Measurements from ENCODE around the gene ANO8.
"Not testable (repeated sequence)": the region's sequence is repeated elsewhere in the genome, so short reads cannot be mapped to it uniquely, and the experiment has no call there.

The ANO8 gene

GRCh38 chr19:17334414-17335409 is at the start of gene ANO8:
ANO8 (minus strand) TSS chr19:17334855; CDS start chr19:17334670, 185 bp downstream.
- Histone ChIP-seq H3K36me3 (ENCODE audit: insufficient read depth, low read length) (no peaks in the 10 kb centered on the region), H3K9ac (ENCODE audit: low read depth, low read length) (peak within 1 kb of the TSS; percentile 83), H3K9me3 (ENCODE audit: control insufficient read depth, insufficient read depth, low read length) (no peaks in the 10 kb centered on the region), H3K4me1 (ENCODE audit: insufficient read depth, low read length) (no peaks in the 10 kb centered on the region)

GRCh38 chr19:17380426-17381138 is 45.9 kb upstream of the ANO8 start:
- H3K4me1 ChIP-seq (ENCODE audit: insufficient read depth, low read length), result peaks cover 13% of the 10 kb centered on the region; the same call in 1 of the 2 replicates
- no peaks in the 10 kb centered on the region for H3K36me3 ChIP-seq (ENCODE audit: insufficient read depth, low read length)
- peaks cover 6% of the 10 kb centered on the region; the same call in 1 of the 2 replicates for H3K9me3 ChIP-seq (ENCODE audit: control insufficient read depth, insufficient read depth, low read length)
- H3K9ac ChIP-seq (ENCODE audit: low read depth, low read length), result no peak overlapping the region

GRCh38 chr19:17379221-17379631 is 44.6 kb upstream of the ANO8 start:
- Histone ChIP-seq H3K36me3 (ENCODE audit: insufficient read depth, low read length) (no peaks in the 10 kb centered on the region), H3K9me3 (ENCODE audit: control insufficient read depth, insufficient read depth, low read length) (peaks cover 6% of the 10 kb centered on the region; the same call in 1 of the 2 replicates), H3K4me1 (ENCODE audit: insufficient read depth, low read length) (peaks cover 13% of the 10 kb centered on the region; the same call in 1 of the 2 replicates), H3K9ac (ENCODE audit: low read depth, low read length) (no peak overlapping the region)

GRCh38 chr19:17378271-17378670 is 43.6 kb upstream of the ANO8 start:
- Histone ChIP-seq H3K4me1 (ENCODE audit: insufficient read depth, low read length) (peaks cover 13% of the 10 kb centered on the region; the same call in 1 of the 2 replicates), H3K36me3 (ENCODE audit: insufficient read depth, low read length) (no peaks in the 10 kb centered on the region), H3K9me3 (ENCODE audit: control insufficient read depth, insufficient read depth, low read length) (peaks cover 6% of the 10 kb centered on the region; the same call in 1 of the 2 replicates), H3K9ac (ENCODE audit: low read depth, low read length) (no peak overlapping the region)

GRCh38 chr19:17376935-17377600 is 42.4 kb upstream of the ANO8 start, which contains the start of gene PLVAP:
PLVAP (minus strand) TSS chr19:17377342; CDS start chr19:17377288, 54 bp downstream.
- peaks cover 7% of the 10 kb centered on the region; the same call in 1 of the 2 replicates for H3K4me1 ChIP-seq (ENCODE audit: insufficient read depth, low read length)

GRCh38 chr19:17370026-17370587 is 35.5 kb upstream of the ANO8 start:
- H3K9ac ChIP-seq (ENCODE audit: low read depth, low read length), result no peak overlapping the region
- no peaks in the 10 kb centered on the region for H3K9me3 ChIP-seq (ENCODE audit: control insufficient read depth, insufficient read depth, low read length)
- H3K36me3 ChIP-seq (ENCODE audit: insufficient read depth, low read length), result no peaks in the 10 kb centered on the region
- peaks cover 5% of the 10 kb centered on the region; the same call in 1 of the 2 replicates for H3K4me1 ChIP-seq (ENCODE audit: insufficient read depth, low read length)

More at GRCh38 chr19:17376935-17377600, 42.4 kb upstream of the ANO8 start, which contains the start of gene PLVAP:
- no peak within 1 kb of the TSS for H3K9ac ChIP-seq (ENCODE audit: low read depth, low read length)
- no peaks in the 10 kb centered on the region for H3K36me3 ChIP-seq (ENCODE audit: insufficient read depth, low read length)
- peaks cover 6% of the 10 kb centered on the region; the same call in 1 of the 2 replicates for H3K9me3 ChIP-seq (ENCODE audit: control insufficient read depth, insufficient read depth, low read length)

GRCh38 chr19:17365361-17365760 is 30.7 kb upstream of the ANO8 start:
- H3K36me3 ChIP-seq (ENCODE audit: insufficient read depth, low read length), result no peaks in the 10 kb centered on the region
- H3K4me1 ChIP-seq (ENCODE audit: insufficient read depth, low read length), result peaks cover 4% of the 10 kb centered on the region; the same call in 1 of the 2 replicates
- no peaks in the 10 kb centered on the region for H3K9me3 ChIP-seq (ENCODE audit: control insufficient read depth, insufficient read depth, low read length)
- no peak overlapping the region for H3K9ac ChIP-seq (ENCODE audit: low read depth, low read length)

- not testable (repeated sequence) for H3K9ac ChIP-seq (ENCODE audit: low read depth, low read length); H3K9me3 ChIP-seq (ENCODE audit: control insufficient read depth, insufficient read depth, low read length); H3K4me1 ChIP-seq (ENCODE audit: insufficient read depth, low read length); H3K36me3 ChIP-seq (ENCODE audit: insufficient read depth, low read length)
Measured at GRCh38 chr19:17363852-17364605, 29.4 kb upstream of the ANO8 start.

GRCh38 chr19:17359905-17360800 is 25.5 kb upstream of the ANO8 start:
- Histone ChIP-seq H3K4me1 (ENCODE audit: insufficient read depth, low read length) (no peaks in the 10 kb centered on the region; the same call in 1 of the 2 replicates), H3K36me3 (ENCODE audit: insufficient read depth, low read length) (no peaks in the 10 kb centered on the region), H3K9ac (ENCODE audit: low read depth, low read length) (no peak overlapping the region), H3K9me3 (ENCODE audit: control insufficient read depth, insufficient read depth, low read length) (no peaks in the 10 kb centered on the region)

- Histone ChIP-seq H3K9me3 (ENCODE audit: control insufficient read depth, insufficient read depth, low read length) (no peaks in the 10 kb centered on the region), H3K4me1 (ENCODE audit: insufficient read depth, low read length) (no peaks in the 10 kb centered on the region; the same call in 1 of the 2 replicates), H3K36me3 (ENCODE audit: insufficient read depth, low read length) (no peaks in the 10 kb centered on the region), H3K9ac (ENCODE audit: low read depth, low read length) (no peak overlapping the region)
Measured at GRCh38 chr19:17358395-17358794, 23.7 kb upstream of the ANO8 start.

GRCh38 chr19:17357724-17358123 is 23.1 kb upstream of the ANO8 start:
- H3K9ac ChIP-seq (ENCODE audit: low read depth, low read length), result no peak overlapping the region
- no peaks in the 10 kb centered on the region for H3K9me3 ChIP-seq (ENCODE audit: control insufficient read depth, insufficient read depth, low read length)
- no peaks in the 10 kb centered on the region; the same call in 1 of the 2 replicates for H3K4me1 ChIP-seq (ENCODE audit: insufficient read depth, low read length)
- no peaks in the 10 kb centered on the region for H3K36me3 ChIP-seq (ENCODE audit: insufficient read depth, low read length)

- no peaks in the 10 kb centered on the region for H3K36me3 ChIP-seq (ENCODE audit: insufficient read depth, low read length)
- no peaks in the 10 kb centered on the region; the same call in 1 of the 2 replicates for H3K4me1 ChIP-seq (ENCODE audit: insufficient read depth, low read length)
- H3K9me3 ChIP-seq (ENCODE audit: control insufficient read depth, insufficient read depth, low read length), result no peaks in the 10 kb centered on the region
- H3K9ac ChIP-seq (ENCODE audit: low read depth, low read length), result no peak overlapping the region
Measured at GRCh38 chr19:17357078-17357666, 22.5 kb upstream of the ANO8 start.
